Thoracic aorta (tissue), 2 donors: ENCODE results near the gene STN1. TPM values are rescaled to one million over a fixed set of nuclear protein-coding genes. Genes with fewer than 3 reads are reported as not detected.

ENCODE experiments used
- ATAC-seq: fragments of 150-250 bp; one replicate; pipeline ENCODE4 v1.8.0; 2017; ENCODE audit warnings: low read depth; ENCODE audit not compliant: insufficient number of reproducible peaks, low FRiP score
- DNase-seq: peaks from one replicate; pipeline ENCODE4 v3.0.0-alpha.2; 2020; ENCODE audit warnings: low spot score
- H3K27ac ChIP-seq, 2 donors: fragments of 200-600 bp; sonication (generic); 1 replicate in 1 of 2; 2 replicates in 1 of 2; pipeline ENCODE4 v1.5.1; 2016; ENCODE audit warnings: mild to moderate bottlenecking in 2 of 2, moderate library complexity in 2 of 2
- H3K27me3 ChIP-seq: fragments of 200-600 bp; sonication (generic); replicated peaks from 2 replicates; pipeline ENCODE4 v1.6.0; 2016; ENCODE audit warnings: mild to moderate bottlenecking; ENCODE audit not compliant: insufficient read depth
- H3K36me3 ChIP-seq: fragments of 200-600 bp; sonication (generic); one replicate; pipeline ENCODE4 v1.5.1; 2016
- H3K4me1 ChIP-seq, 2 donors: fragments of 200-600 bp; sonication (generic); 1 replicate in 1 of 2; 2 replicates in 1 of 2; pipeline versions ENCODE4 v1.5.1 to v1.6.0; 2016; ENCODE audit warnings: low read depth in 2 of 2, mild to moderate bottlenecking in 1 of 2; ENCODE audit not compliant: control insufficient read depth in 1 of 2
- H3K4me3 ChIP-seq: fragments of 200-600 bp; sonication (generic); 2 replicates; pipeline ENCODE4 v1.5.1; 2016; ENCODE audit warnings: mild to moderate bottlenecking
- H3K9me3 ChIP-seq: fragments of 200-600 bp; sonication (generic); 2 replicates; pipeline ENCODE4 v1.5.1; 2016
- CTCF ChIP-seq: fragments of 200-600 bp; sonication (generic); IDR thresholded peaks from one replicate; pipeline ENCODE4 v1.5.1; 2019; ENCODE audit warnings: antibody characterized with exemption
- total RNA-seq, 2 donors: library from RNA; depleted of rRNA; stranded (reverse); fragments of >200 nt; gene quantifications; one replicate each; pipeline versions ENCODE4 v1.1.0 to v1.2.3, GENCODE V29; 2016

The STN1 gene
- total RNA-seq, 2 donors from 2014 or later, result 11.6 to 30.6 TPM

- TF ChIP-seq CTCF, result no peak
- ATAC-seq (no peak), DNase-seq (no peak)
- Histone ChIP-seq H3K27me3 (no peaks in the 10 kb centered on the region), H3K4me3 (peak overlapping the region; percentile 81), H3K27ac (no peak overlapping the region), H3K36me3 (no peaks in the 10 kb centered on the region), H3K9me3 (no peaks in the 10 kb centered on the region), H3K4me1 (peaks cover 6 to 44% of the 10 kb centered on the region in 2 donors)
Observed at GRCh38 chr10:103855852-103856796, 61.9 kb downstream of the STN1 start.

DNA sequence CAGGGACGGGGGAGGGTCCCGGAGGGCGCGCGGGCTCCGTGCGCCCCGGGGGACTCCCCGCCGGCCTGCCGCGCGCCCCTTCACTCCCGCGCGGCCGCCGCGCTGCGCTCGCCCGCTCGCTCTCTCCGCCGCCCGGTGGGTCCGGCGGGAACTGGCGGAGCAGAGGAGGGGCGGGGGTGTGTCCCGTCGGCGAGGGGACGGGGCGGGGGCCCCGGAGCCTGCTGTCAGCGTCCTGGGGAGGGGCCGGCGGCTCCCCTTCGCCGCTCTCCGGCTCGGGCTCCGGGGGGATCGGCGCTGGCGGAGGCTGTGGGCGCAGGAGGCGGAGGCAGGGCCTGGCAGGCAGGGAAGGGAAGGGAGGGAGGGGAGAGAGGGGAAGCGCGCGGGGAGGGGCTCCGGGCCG is 62.6 kb downstream of the STN1 start, which contains the start of gene SH3PXD2A:
Gene SH3PXD2A (minus strand): TSS at position 153 of the 400 bp plus-strand sequence. CDS start 310 bp downstream, outside the sequence.
- Histone ChIP-seq H3K27ac (no peak within 1 kb of the TSS), H3K27me3 (no peaks in the 10 kb centered on the region), H3K9me3 (no peaks in the 10 kb centered on the region), H3K4me3 (peak within 1 kb of the TSS; percentile 81), H3K4me1 (peaks cover 13 to 51% of the 10 kb centered on the region in 2 donors), H3K36me3 (no peaks in the 10 kb centered on the region)
- no peak for TF ChIP-seq CTCF
- DNase-seq (no peak), ATAC-seq (no peak)

- peak overlapping the region; percentile 81 for H3K4me3 ChIP-seq
- no peak for TF ChIP-seq CTCF
- no peak for ATAC-seq
- H3K27me3 ChIP-seq, result no peaks in the 10 kb centered on the region
- H3K9me3 ChIP-seq, result no peaks in the 10 kb centered on the region
- no peak overlapping the region for H3K27ac ChIP-seq
- DNase-seq, result no peak
- peaks cover 15 to 57% of the 10 kb centered on the region in 2 donors for H3K4me1 ChIP-seq
- no peaks in the 10 kb centered on the region for H3K36me3 ChIP-seq
Observed at GRCh38 chr10:103854686-103855391, 63.1 kb downstream of the STN1 start.

GRCh38 chr10:103854265-103854685 is 63.7 kb downstream of the STN1 start:
- Histone ChIP-seq H3K4me3 (peak overlapping the region; percentile 81), H3K4me1 (peaks cover 17 to 62% of the 10 kb centered on the region in 2 donors), H3K36me3 (no peaks in the 10 kb centered on the region), H3K27me3 (no peaks in the 10 kb centered on the region), H3K27ac (no peak overlapping the region), H3K9me3 (no peaks in the 10 kb centered on the region)
- ATAC-seq, result no peak
- no peak for DNase-seq
- TF ChIP-seq CTCF, result no peak
